Parathyroid adenoma (tissue), 2 donors: Measurements from ENCODE around the gene RIPPLY2.

Source experiments
- H2AFZ ChIP-seq: fragments of 300-600 bp; sonication (generic); one replicate; pipeline ENCODE4 v1.7.0; 2017; ENCODE audit warnings: antibody characterized with exemption, mild to moderate bottlenecking
- H3K27ac ChIP-seq: fragments of 300-600 bp; sonication (generic); one replicate; pipeline ENCODE4 v1.7.0; 2017
- H3K27me3 ChIP-seq: fragments of 300-600 bp; sonication (generic); one replicate; pipeline ENCODE4 v1.7.0; 2017; ENCODE audit warnings: low read length; ENCODE audit not compliant: control insufficient read depth, insufficient read depth
- H3K36me3 ChIP-seq: fragments of 300-600 bp; sonication (generic); one replicate; pipeline ENCODE4 v1.7.0; 2017; ENCODE audit warnings: low read length; ENCODE audit not compliant: control insufficient read depth, insufficient read depth
- H3K4me1 ChIP-seq: fragments of 300-600 bp; sonication (generic); one replicate; pipeline ENCODE4 v1.7.0; 2017; ENCODE audit warnings: control low read depth
- H3K4me2 ChIP-seq: fragments of 300-600 bp; sonication (generic); one replicate; pipeline ENCODE4 v1.7.0; 2017; ENCODE audit warnings: low read length
- H3K4me3 ChIP-seq: fragments of 300-600 bp; sonication (generic); one replicate; pipeline ENCODE4 v1.7.0; 2017; ENCODE audit warnings: low read depth, low read length
- H3K79me2 ChIP-seq: fragments of 300-600 bp; sonication (generic); one replicate; pipeline ENCODE4 v1.7.0; 2017; ENCODE audit warnings: control low read depth
- H3K9ac ChIP-seq: fragments of 300-600 bp; sonication (generic); one replicate; pipeline ENCODE4 v1.7.0; 2017; ENCODE audit warnings: mild to moderate bottlenecking
- H3K9me3 ChIP-seq: fragments of 300-600 bp; sonication (generic); one replicate; pipeline ENCODE4 v1.7.0; 2017; ENCODE audit warnings: low read length; ENCODE audit not compliant: control insufficient read depth
- TF ChIP-seq, protein P1 (sequence below): fragments of 300-600 bp; sonication (generic); IDR thresholded peaks from one replicate; pipeline ENCODE4 v1.7.0; 2017; ENCODE audit warnings: antibody characterized with exemption, mild to moderate bottlenecking
- donor health status: primary hyperparathyroidism.

Gene RIPPLY2

DNA sequence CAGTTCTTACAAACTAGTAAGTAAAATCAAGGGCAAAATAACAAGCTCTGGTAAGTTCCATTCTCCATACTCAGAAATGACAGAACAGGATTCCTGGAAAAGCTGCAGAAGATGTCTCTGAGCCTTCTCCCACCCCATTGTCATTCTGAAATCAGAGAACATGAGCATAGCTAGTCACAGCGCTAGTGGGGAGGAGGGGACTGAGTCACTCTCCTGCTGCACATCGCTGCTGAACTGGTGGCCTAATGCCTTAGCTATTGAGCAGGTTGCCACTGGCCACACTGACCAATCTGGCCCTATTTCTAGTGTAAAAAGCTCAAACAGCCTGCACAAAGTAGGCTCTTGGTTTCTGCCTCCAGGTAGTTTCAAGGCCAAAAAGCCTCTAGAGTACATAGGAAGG lies 26.1 kb upstream of the RIPPLY2 start:
- Histone ChIP-seq H3K9me3 (no peaks in the 10 kb centered on the region), H3K4me2 (no peak overlapping the region)
- TF ChIP-seq, protein P1, sequence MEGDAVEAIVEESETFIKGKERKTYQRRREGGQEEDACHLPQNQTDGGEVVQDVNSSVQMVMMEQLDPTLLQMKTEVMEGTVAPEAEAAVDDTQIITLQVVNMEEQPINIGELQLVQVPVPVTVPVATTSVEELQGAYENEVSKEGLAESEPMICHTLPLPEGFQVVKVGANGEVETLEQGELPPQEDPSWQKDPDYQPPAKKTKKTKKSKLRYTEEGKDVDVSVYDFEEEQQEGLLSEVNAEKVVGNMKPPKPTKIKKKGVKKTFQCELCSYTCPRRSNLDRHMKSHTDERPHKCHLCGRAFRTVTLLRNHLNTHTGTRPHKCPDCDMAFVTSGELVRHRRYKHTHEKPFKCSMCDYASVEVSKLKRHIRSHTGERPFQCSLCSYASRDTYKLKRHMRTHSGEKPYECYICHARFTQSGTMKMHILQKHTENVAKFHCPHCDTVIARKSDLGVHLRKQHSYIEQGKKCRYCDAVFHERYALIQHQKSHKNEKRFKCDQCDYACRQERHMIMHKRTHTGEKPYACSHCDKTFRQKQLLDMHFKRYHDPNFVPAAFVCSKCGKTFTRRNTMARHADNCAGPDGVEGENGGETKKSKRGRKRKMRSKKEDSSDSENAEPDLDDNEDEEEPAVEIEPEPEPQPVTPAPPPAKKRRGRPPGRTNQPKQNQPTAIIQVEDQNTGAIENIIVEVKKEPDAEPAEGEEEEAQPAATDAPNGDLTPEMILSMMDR = no peak

DNA sequence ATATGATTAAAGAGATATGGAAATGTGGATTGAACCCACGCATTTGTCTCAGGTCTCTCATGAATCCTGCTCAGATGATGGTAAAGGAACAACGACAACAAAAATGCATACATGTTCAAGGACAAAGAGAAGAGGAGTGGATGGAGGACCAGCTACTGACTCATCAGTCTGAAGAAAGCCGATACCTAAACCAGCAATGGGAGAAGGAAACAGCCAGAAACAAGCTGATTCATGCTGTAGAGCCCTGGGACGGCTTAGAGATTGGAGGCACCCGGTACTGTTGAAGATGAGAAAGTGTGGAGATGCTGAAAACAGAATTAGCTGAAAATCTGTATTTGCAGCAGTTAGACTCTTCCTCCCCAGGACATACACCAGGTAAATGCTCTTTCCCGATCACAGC lies 14.4 kb upstream of the RIPPLY2 start:
- Histone ChIP-seq H2AFZ (no peak overlapping the region), H3K9me3 (no peaks in the 10 kb centered on the region)

More for the DNA sequence above, 26.1 kb upstream of the RIPPLY2 start:
- Histone ChIP-seq H3K4me3 (no peak overlapping the region), H2AFZ (no peak overlapping the region), H3K9ac (no peak overlapping the region), H3K27me3 (no peaks in the 10 kb centered on the region), H3K4me1 (no peaks in the 10 kb centered on the region), H3K79me2 (no peaks in the 10 kb centered on the region), H3K27ac (no peak overlapping the region), H3K36me3 (no peaks in the 10 kb centered on the region)

DNA sequence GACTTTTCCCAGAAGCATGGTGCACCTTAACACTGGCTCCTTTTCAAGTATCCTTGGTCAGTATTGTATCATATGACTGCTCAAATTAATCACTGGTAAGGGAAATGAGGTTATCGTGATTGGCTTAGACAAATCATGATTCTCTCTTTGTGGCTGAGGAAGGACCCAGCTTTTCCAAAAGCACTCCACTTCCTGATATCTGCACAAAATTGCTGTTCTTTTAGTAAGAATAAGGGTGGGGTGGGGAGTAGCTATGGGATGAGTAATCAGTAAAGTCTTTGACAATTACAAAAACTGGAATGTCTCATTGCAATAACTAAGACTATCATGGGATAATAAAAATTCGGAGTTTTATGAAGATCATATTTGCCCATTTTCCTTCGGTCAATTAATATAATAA lies 9.0 kb upstream of the RIPPLY2 start:
- TF ChIP-seq, protein P1 = no peak
- Histone ChIP-seq H3K27ac (no peak overlapping the region), H3K27me3 (no peaks in the 10 kb centered on the region), H3K4me1 (no peaks in the 10 kb centered on the region), H2AFZ (no peak overlapping the region), H3K4me3 (no peak overlapping the region), H3K9ac (no peak overlapping the region), H3K9me3 (no peaks in the 10 kb centered on the region), H3K36me3 (no peaks in the 10 kb centered on the region), H3K4me2 (no peak overlapping the region), H3K79me2 (no peaks in the 10 kb centered on the region)

More for the DNA sequence above, 14.4 kb upstream of the RIPPLY2 start:
- H3K4me1 ChIP-seq = no peaks in the 10 kb centered on the region
- no peak overlapping the region for H3K4me2 ChIP-seq
- TF ChIP-seq, protein P1 = no peak
- H3K27me3 ChIP-seq = no peaks in the 10 kb centered on the region
- no peak overlapping the region for H3K4me3 ChIP-seq
- no peaks in the 10 kb centered on the region for H3K36me3 ChIP-seq
- no peak overlapping the region for H3K27ac ChIP-seq
- H3K9ac ChIP-seq = no peak overlapping the region
- no peaks in the 10 kb centered on the region for H3K79me2 ChIP-seq

DNA sequence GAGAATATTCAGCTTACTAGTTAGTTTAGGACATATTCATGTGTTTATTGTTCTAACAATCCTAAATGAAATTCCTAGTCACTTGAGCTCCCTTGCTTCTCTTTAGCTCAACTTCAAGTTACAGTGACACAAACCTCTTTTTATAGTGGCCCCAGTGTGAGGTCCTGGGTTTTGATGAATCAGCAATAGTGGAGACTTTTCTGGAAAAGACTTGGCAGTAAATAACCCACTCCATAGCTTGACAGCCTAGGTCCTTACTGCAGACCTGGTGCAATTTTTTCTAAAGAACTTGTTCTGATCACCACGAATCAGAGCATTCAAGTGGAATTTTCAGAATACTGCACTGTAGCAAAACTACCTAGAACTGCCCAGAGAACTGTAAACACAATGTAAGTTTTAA lies 6.9 kb upstream of the RIPPLY2 start:
- no peak overlapping the region for H3K4me2 ChIP-seq

DNA sequence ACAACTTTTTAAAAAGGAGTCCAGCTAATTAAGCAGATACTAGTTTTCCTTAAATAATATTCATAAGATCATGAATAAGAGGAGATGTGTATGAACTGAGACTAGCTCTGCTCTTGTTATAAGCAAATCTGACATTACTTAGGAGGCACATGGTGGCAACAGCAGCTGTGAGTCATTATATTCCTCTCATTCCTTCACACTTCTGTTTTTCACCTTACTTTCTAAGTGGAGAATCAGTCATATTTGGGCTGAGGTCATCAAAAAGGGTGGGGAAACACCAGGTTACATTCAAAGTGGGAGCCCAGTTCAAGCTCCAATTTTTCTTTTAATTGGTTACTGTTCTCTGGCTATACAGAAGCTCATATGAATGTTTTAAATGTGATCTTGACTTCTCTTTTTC lies 6.0 kb upstream of the RIPPLY2 start:
- TF ChIP-seq, protein P1 = no peak
- Histone ChIP-seq H3K4me2 (no peak overlapping the region), H3K36me3 (no peaks in the 10 kb centered on the region), H3K9ac (no peak overlapping the region), H3K4me3 (no peak overlapping the region), H3K79me2 (peaks cover 2% of the 10 kb centered on the region), H3K9me3 (no peaks in the 10 kb centered on the region), H3K27me3 (no peaks in the 10 kb centered on the region), H2AFZ (no peak overlapping the region), H3K4me1 (no peaks in the 10 kb centered on the region), H3K27ac (no peak overlapping the region)

More for the DNA sequence above, 6.9 kb upstream of the RIPPLY2 start:
- Histone ChIP-seq H3K36me3 (no peaks in the 10 kb centered on the region), H3K27me3 (no peaks in the 10 kb centered on the region), H3K79me2 (no peaks in the 10 kb centered on the region), H3K27ac (no peak overlapping the region), H3K4me1 (no peaks in the 10 kb centered on the region), H2AFZ (no peak overlapping the region), H3K9me3 (no peaks in the 10 kb centered on the region), H3K4me3 (no peak overlapping the region), H3K9ac (no peak overlapping the region)
- TF ChIP-seq, protein P1 = no peak
